ENCODE results near the gene LRRC53. TPM values are rescaled to one million over a fixed set of nuclear protein-coding genes. Genes with fewer than 3 reads are reported as not detected.

The LRRC53 gene
- total RNA-seq, 1 donor from 2014 or later, result not detected

GRCh38 chr1:74467786-74468377, 44.5 kb downstream of the LRRC53 start:
- no peaks in the 10 kb centered on the region for H3K4me1 ChIP-seq
- ATAC-seq, result no peak
- H3K27me3 ChIP-seq (ENCODE audit: low read depth), result no peaks in the 10 kb centered on the region
- no peak overlapping the region for H3K27ac ChIP-seq
- no peak overlapping the region for H3K4me3 ChIP-seq
- DNase-seq, result no peak
- intact Hi-C loops (cut with DNase I), result no loop called here
- H3K9me3 ChIP-seq, result no peaks in the 10 kb centered on the region
- H3K36me3 ChIP-seq, result no peaks in the 10 kb centered on the region
- no peak for TF ChIP-seq CTCF (IDR thresholded peaks at IDR 0.05)

- no peak overlapping the region for H3K27ac ChIP-seq
- intact Hi-C loops (cut with DNase I), result no loop called here
- no peak for TF ChIP-seq CTCF (IDR thresholded peaks at IDR 0.05)
- no peaks in the 10 kb centered on the region for H3K4me1 ChIP-seq
- ATAC-seq (peak; percentile 14 to 39), DNase-seq (no peak)
- no peaks in the 10 kb centered on the region for H3K9me3 ChIP-seq
- H3K4me3 ChIP-seq, result no peak overlapping the region
- H3K27me3 ChIP-seq (ENCODE audit: low read depth), result no peaks in the 10 kb centered on the region
- H3K36me3 ChIP-seq, result no peaks in the 10 kb centered on the region
These were observed 47.2 kb downstream of the LRRC53 start for GRCh38 chr1:74465193-74465681.

GRCh38 chr1:74464037-74464436, 48.4 kb downstream of the LRRC53 start:
- Histone ChIP-seq H3K4me3 (no peak overlapping the region), H3K27me3 (ENCODE audit: low read depth) (no peaks in the 10 kb centered on the region), H3K4me1 (no peaks in the 10 kb centered on the region), H3K36me3 (no peaks in the 10 kb centered on the region), H3K9me3 (no peaks in the 10 kb centered on the region), H3K27ac (no peak overlapping the region)
- ATAC-seq, result no peak
- TF ChIP-seq CTCF (IDR thresholded peaks at IDR 0.05), result no peak
- DNase-seq, result no peak
- intact Hi-C loops (cut with DNase I), result no loop called here

GRCh38 chr1:74463333-74463988, 49.0 kb downstream of the LRRC53 start:
- peak in 1 of 2 donors; percentile 18 for ATAC-seq
- Histone ChIP-seq H3K9me3 (no peaks in the 10 kb centered on the region), H3K27ac (no peak overlapping the region), H3K36me3 (no peaks in the 10 kb centered on the region), H3K27me3 (ENCODE audit: low read depth) (no peaks in the 10 kb centered on the region), H3K4me3 (no peak overlapping the region), H3K4me1 (no peaks in the 10 kb centered on the region)
- intact Hi-C loops (cut with DNase I), result no loop called here
- no peak for TF ChIP-seq CTCF (IDR thresholded peaks at IDR 0.05)
- DNase-seq, result no peak

- intact Hi-C loops (cut with DNase I), result no loop called here
- H3K36me3 ChIP-seq, result no peaks in the 10 kb centered on the region
These were observed 55.2 kb downstream of the LRRC53 start for GRCh38 chr1:74457253-74457652.

More at GRCh38 chr1:74457253-74457652, 55.2 kb downstream of the LRRC53 start:
- no peaks in the 10 kb centered on the region for H3K9me3 ChIP-seq
- no peak overlapping the region for H3K27ac ChIP-seq
- H3K4me1 ChIP-seq, result no peaks in the 10 kb centered on the region
- H3K4me3 ChIP-seq, result no peak overlapping the region
- TF ChIP-seq CTCF (IDR thresholded peaks at IDR 0.05), result no peak
- no peak for ATAC-seq
- no peaks in the 10 kb centered on the region for H3K27me3 ChIP-seq (ENCODE audit: low read depth)
- DNase-seq, result no peak
